Left ventricle myocardium inferior (tissue), 1 donor: Measurements from ENCODE around the gene MAML3. TPM values are rescaled to one million over a fixed set of nuclear protein-coding genes. Genes with fewer than 3 reads are reported as not detected.
A peak's percentile ranks its signal among the peaks of the same experiment; 100 is the strongest.

ENCODE experiments used
- DNase-seq: peaks from one replicate; pipeline ENCODE4 v3.0.0-alpha.2; 2020
- H3K27ac ChIP-seq: fragments of 200-600 bp; replicated peaks from 2 replicates; pipeline ENCODE4 v1.8.0; 2021
- H3K27me3 ChIP-seq: fragments of 200-600 bp; 2 replicates; pipeline ENCODE4 v1.8.0; 2021; ENCODE audit warnings: low read depth
- H3K36me3 ChIP-seq: fragments of 200-600 bp; 2 replicates; pipeline ENCODE4 v1.8.0; 2021
- H3K4me1 ChIP-seq: fragments of 200-600 bp; 2 replicates; pipeline ENCODE4 v1.8.0; 2021
- H3K4me3 ChIP-seq: fragments of 200-600 bp; 2 replicates; pipeline ENCODE4 v1.8.0; 2021; ENCODE audit warnings: mild to moderate bottlenecking, moderate library complexity
- H3K9me3 ChIP-seq: fragments of 200-600 bp; replicated peaks from 2 replicates; pipeline ENCODE4 v1.8.0; 2021
- intact Hi-C: fragments of 100-400 bp; cut with micrococcal nuclease; formaldehyde crosslinking; loops from one replicate; pipeline ENCODE4 v1.11.0; 2022
- total RNA-seq: library from RNA; stranded (reverse); fragmentation: NEBNext Ultra II Directional; extraction: Animal tissue kit (Norgen Biotek cat#: 25700); gene quantifications from one replicate; pipeline ENCODE4 v1.2.1, GENCODE V29; 2021
- TF ChIP-seq, protein P1 (sequence below): fragments of 200-600 bp; IDR thresholded peaks from 2 replicates; pipeline ENCODE4 v1.8.0; 2021; ENCODE audit warnings: antibody characterized with exemption, mild to moderate bottlenecking, borderline replicate concordance
- donor health status: DM: no; HTN: yes; CAD: no; lungs with severe emphysema.

Gene MAML3
- total RNA-seq, 1 donor from 2014 or later = 2.6 TPM

DNA sequence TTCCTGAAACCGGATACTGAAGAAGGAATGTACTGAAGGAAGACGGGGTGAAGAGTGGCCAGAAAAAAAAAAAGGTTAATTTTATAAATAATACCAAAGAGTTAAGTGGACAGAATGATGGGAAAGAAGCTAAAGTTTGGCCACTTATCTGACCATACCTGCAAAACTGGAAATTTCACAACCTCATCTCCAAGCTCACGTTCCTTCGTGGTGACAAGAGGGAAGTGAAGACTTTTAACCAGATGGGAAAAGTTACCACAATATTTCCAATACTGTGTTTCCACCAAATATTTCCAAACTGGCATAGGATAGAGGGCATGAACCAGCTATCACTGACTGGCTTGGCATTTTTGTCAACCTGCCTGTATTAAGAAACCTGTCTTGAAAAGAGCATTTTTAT lies 56.4 kb downstream of the MAML3 start:
- Histone ChIP-seq H3K4me3 (peak overlapping the region; percentile 39), H3K4me1 (peaks cover 77% of the 10 kb centered on the region), H3K27ac (peak overlapping the region; percentile 90), H3K9me3 (peaks cover 4% of the 10 kb centered on the region), H3K36me3 (no peaks in the 10 kb centered on the region), H3K27me3 (no peaks in the 10 kb centered on the region)
- no peak for DNase-seq
- TF ChIP-seq, protein P1, sequence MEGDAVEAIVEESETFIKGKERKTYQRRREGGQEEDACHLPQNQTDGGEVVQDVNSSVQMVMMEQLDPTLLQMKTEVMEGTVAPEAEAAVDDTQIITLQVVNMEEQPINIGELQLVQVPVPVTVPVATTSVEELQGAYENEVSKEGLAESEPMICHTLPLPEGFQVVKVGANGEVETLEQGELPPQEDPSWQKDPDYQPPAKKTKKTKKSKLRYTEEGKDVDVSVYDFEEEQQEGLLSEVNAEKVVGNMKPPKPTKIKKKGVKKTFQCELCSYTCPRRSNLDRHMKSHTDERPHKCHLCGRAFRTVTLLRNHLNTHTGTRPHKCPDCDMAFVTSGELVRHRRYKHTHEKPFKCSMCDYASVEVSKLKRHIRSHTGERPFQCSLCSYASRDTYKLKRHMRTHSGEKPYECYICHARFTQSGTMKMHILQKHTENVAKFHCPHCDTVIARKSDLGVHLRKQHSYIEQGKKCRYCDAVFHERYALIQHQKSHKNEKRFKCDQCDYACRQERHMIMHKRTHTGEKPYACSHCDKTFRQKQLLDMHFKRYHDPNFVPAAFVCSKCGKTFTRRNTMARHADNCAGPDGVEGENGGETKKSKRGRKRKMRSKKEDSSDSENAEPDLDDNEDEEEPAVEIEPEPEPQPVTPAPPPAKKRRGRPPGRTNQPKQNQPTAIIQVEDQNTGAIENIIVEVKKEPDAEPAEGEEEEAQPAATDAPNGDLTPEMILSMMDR = no peak
- intact Hi-C loops = no loop called here

DNA sequence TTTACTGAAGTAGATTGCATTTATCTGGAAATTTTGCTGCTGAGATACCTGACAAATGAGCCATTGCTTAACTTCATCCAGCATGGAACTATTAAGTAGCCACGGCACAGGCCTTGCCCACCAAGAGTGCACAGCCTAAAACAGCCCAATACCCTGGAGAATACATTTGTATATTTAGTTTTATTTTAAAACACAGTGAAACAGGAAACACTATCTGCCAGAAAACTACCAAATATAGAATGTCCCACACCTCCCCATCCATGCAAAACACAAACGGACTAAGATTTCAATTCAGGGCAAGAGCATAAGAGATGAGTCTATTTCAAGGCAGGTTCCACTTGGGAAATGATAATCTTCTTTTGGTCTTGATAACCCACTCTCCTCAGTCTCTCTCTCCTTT lies 57.1 kb downstream of the MAML3 start:
- Histone ChIP-seq H3K36me3 (no peaks in the 10 kb centered on the region), H3K4me1 (peaks cover 83% of the 10 kb centered on the region), H3K4me3 (peak overlapping the region; percentile 39), H3K27ac (peak overlapping the region; percentile 90), H3K27me3 (no peaks in the 10 kb centered on the region), H3K9me3 (no peaks in the 10 kb centered on the region)
- no peak for DNase-seq
- intact Hi-C loops = no loop called here
- TF ChIP-seq, protein P1 = no peak

DNA sequence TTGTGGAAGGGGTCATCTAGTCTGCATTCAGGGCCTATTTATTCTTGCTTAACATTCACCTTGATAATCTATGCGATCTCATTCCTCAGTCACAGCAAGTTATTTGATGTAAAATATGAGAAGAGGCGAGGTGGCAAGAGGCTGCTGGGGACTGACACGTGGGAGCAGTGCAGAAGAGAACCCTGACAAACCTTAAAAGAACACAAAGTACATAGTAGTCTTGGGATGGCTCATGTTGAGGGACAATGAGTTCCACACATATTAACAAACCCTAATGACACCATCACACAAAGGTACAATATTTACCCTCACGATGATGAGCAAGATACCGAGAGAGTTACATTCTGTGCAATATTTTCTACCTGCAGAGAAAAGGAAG lies 57.5 kb downstream of the MAML3 start:
- TF ChIP-seq, protein P1 = no peak
- H3K27me3 ChIP-seq = no peaks in the 10 kb centered on the region
- intact Hi-C loops = no loop called here
- H3K4me1 ChIP-seq = peaks cover 88% of the 10 kb centered on the region
- DNase-seq = no peak
- peak overlapping the region; percentile 39 for H3K4me3 ChIP-seq
- peak overlapping the region; percentile 90 for H3K27ac ChIP-seq
- no peaks in the 10 kb centered on the region for H3K9me3 ChIP-seq
- no peaks in the 10 kb centered on the region for H3K36me3 ChIP-seq

DNA sequence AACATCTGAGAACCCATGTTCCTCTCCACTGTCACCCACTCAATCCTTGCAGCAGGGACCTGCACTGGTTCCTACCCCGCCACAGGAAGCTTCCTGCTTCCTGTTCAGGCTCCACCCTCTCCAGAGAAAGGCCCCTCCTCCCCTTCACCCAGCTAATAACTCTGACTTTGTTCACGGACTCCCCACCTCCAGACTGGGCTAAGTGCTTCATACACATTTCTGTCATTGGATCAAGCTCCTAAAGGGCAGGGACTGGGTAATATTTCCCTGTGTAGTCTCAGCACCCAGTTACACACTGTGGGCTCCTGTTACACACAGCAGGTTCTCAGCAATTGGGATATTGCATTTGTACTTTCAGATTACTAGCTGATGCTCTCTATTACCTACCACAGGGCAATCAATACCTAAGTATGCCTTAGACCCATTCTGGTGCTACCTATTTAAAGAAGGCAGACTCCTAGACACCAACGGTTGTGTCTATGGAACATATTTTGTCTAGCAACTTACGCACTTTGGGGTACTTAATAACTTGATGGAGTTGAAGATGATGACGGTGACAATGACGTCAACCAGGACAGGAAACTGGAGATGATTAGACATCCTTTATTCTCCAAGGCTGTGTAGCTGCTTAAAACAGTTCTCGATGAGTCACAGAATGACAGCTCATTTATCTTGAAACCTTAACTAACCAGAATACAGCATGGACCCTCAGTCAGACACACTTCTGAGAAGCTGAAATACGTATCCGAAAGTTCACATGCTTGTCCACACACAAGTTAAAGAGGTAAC lies 58.1 kb downstream of the MAML3 start:
- Histone ChIP-seq H3K27ac (peak overlapping the region; percentile 90), H3K27me3 (no peaks in the 10 kb centered on the region), H3K4me1 (peaks cover 94% of the 10 kb centered on the region), H3K4me3 (peak overlapping the region; percentile 42), H3K9me3 (no peaks in the 10 kb centered on the region), H3K36me3 (no peaks in the 10 kb centered on the region)
- intact Hi-C loops = no loop called here
- DNase-seq = peak; percentile 33
- TF ChIP-seq, protein P1 = no peak

DNA sequence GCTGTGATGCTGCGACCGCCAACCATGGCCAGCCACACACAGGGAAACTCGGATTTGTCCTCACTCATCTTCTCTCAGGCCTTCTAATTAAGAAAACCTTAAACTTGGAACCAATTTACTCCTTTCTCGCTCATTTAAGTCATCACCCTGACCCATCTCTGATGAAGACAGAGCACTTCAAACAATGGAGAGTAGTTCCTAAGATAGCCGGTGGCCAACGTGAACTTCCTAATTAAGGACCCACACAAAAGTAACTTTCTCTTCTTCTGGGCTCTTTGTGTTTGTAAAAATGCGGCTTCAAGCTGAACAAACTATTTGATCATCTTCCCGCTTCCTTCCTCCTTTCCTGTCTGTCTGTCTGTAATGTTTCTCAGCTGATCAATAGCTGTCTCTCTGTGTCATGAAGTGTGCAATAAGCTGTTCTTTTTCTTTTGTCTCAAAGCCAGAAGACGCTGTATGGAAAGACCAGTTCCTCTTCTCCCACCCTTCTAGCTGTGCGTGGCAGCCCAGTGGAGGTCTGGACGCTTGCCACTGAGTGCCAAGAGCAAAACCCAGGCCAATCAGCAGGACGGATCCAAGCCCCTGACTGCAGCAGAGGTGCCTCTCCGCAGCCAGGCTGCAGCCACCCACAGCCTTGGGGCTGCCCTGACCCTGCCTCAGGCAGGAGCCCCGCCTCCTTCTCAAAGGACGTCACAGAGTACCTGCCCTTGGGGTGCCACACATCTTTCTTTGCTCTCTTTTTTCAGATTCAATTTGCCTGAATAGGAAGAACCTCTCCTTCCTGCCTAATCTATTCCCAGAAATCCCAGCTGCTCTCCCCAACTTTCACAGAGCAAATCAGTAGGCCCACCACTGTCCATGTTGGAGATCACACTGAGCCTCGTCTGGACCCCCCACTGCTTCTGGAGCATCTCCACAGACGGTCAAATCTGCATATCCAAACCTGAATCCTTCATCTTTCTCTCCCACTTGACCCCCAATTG lies 59.3 kb downstream of the MAML3 start:
- TF ChIP-seq, protein P1 = no peak
- Histone ChIP-seq H3K9me3 (no peaks in the 10 kb centered on the region), H3K4me1 (peaks cover 88% of the 10 kb centered on the region), H3K4me3 (peak overlapping the region; percentile 42), H3K36me3 (no peaks in the 10 kb centered on the region), H3K27me3 (no peaks in the 10 kb centered on the region), H3K27ac (peak overlapping the region; percentile 90)
- peak; percentile 57 for DNase-seq
- intact Hi-C loops = no loop called here
